Neural cell (in vitro differentiated cells): Measurements from ENCODE around the gene TGFBR2. TPM values are rescaled to one million over a fixed set of nuclear protein-coding genes. Genes with fewer than 3 reads are reported as not detected.

Source experiments
- H2AFZ ChIP-seq: fragments of 200-600, 300-800 bp; sonication (generic), shearing (Covaris generic); 2 replicates; pipeline ENCODE4 v1.6.0; 2014; ENCODE audit warnings: low read depth, mild to moderate bottlenecking, antibody characterized with exemption, low read length, moderate library complexity
- H3F3A ChIP-seq: fragments of 200-600 bp; shearing (Covaris generic); 2 replicates; pipeline ENCODE4 v1.6.1; 2016; ENCODE audit warnings: mild to moderate bottlenecking, moderate library complexity, mixed read lengths, antibody characterized with exemption, low read length; ENCODE audit not compliant: insufficient read depth, poor library complexity, severe bottlenecking
- H3K27ac ChIP-seq: fragments of 200-600, 300-800 bp; sonication (generic), shearing (Covaris generic); 2 replicates; pipeline ENCODE4 v1.5.1; 2014; ENCODE audit warnings: mild to moderate bottlenecking, low read length, moderate library complexity
- H3K27me3 ChIP-seq: fragments of 300-800, 200-600 bp; sonication (generic), shearing (Covaris generic); 2 replicates; pipeline ENCODE4 v1.6.0; 2014; ENCODE audit warnings: mild to moderate bottlenecking, low read depth, low read length, moderate library complexity; ENCODE audit not compliant: insufficient read depth
- H3K36me3 ChIP-seq: fragments of 300-800, 200-600 bp; sonication (generic), shearing (Covaris generic); 2 replicates; pipeline ENCODE4 v1.5.1; 2014; ENCODE audit warnings: mild to moderate bottlenecking, antibody characterized with exemption, low read length, moderate library complexity; ENCODE audit not compliant: insufficient read depth
- H3K4me2 ChIP-seq: fragments of 300-800, 200-600 bp; sonication (generic), shearing (Covaris generic); 2 replicates; pipeline ENCODE4 v1.6.0; 2014; ENCODE audit warnings: mild to moderate bottlenecking, low read length
- H3K4me3 ChIP-seq: fragments of 300-800, 200-600 bp; sonication (generic), shearing (Covaris generic); 2 replicates; pipeline ENCODE4 v1.5.1; 2014; ENCODE audit warnings: mild to moderate bottlenecking, low read length, moderate library complexity
- H3K79me2 ChIP-seq: fragments of 200-600 bp; shearing (Covaris generic); replicated peaks from 2 replicates; pipeline ENCODE4 v1.6.0; 2014; ENCODE audit warnings: mild to moderate bottlenecking, low read length, moderate library complexity; ENCODE audit not compliant: insufficient read depth
- H3K9ac ChIP-seq: fragments of 300-800, 200-600 bp; sonication (generic), shearing (Covaris generic); 2 replicates; pipeline ENCODE4 v1.6.1; 2016; ENCODE audit warnings: mild to moderate bottlenecking, low read length, mixed read lengths
- H3K9me2 ChIP-seq: fragments of 200-600 bp; shearing (Covaris generic); 2 replicates; pipeline ENCODE4 v1.6.1; 2016; ENCODE audit warnings: mild to moderate bottlenecking, low read length, mixed read lengths; ENCODE audit not compliant: insufficient read depth
- H3K9me3 ChIP-seq: fragments of 200-600, 300-800 bp; sonication (generic), shearing (Covaris generic); 2 replicates; pipeline ENCODE4 v1.6.1; 2016; ENCODE audit warnings: mild to moderate bottlenecking, mixed run types, low read length, moderate library complexity, mixed read lengths
- H4K20me1 ChIP-seq: fragments of 200-600 bp; shearing (Covaris generic); 2 replicates; pipeline ENCODE4 v1.6.1; 2016; ENCODE audit warnings: mild to moderate bottlenecking, mixed run types; ENCODE audit not compliant: insufficient read depth
- EP300 ChIP-seq: fragments of 450-650 bp; conservative IDR thresholded peaks from 2 replicates; pipeline ENCODE4 v1.6.1; 2014; ENCODE audit warnings: antibody characterized with exemption, mild to moderate bottlenecking, moderate library complexity; ENCODE audit not compliant: poor library complexity, severe bottlenecking
- EZH2 ChIP-seq: fragments of 200-600, 300-800 bp; shearing (Covaris generic), sonication (generic); IDR thresholded peaks from 2 replicates; pipeline ENCODE4 v1.6.1; 2014; ENCODE audit warnings: antibody characterized with exemption, low read length, borderline replicate concordance, mild to moderate bottlenecking; ENCODE audit not compliant: insufficient read depth, poor library complexity, severe bottlenecking
- MXI1 ChIP-seq: fragments of 450-650 bp; conservative IDR thresholded peaks from 2 replicates; pipeline ENCODE4 v1.6.1; 2014; ENCODE audit warnings: antibody characterized with exemption, mild to moderate bottlenecking; ENCODE audit not compliant: poor library complexity, severe bottlenecking
- POLR2AphosphoS5 ChIP-seq: IDR thresholded peaks from 2 replicates; pipeline ENCODE4 v1.6.1; 2012
- RAD21 ChIP-seq: fragments of 450-650 bp; conservative IDR thresholded peaks from 2 replicates; pipeline ENCODE4 v1.6.1; 2014; ENCODE audit warnings: antibody characterized with exemption, mild to moderate bottlenecking, moderate library complexity
- SMC3 ChIP-seq: fragments of 450-650 bp; conservative IDR thresholded peaks from 2 replicates; pipeline ENCODE4 v1.6.1; 2014; ENCODE audit warnings: antibody characterized with exemption, mild to moderate bottlenecking, moderate library complexity; ENCODE audit not compliant: poor library complexity
- TAF1 ChIP-seq: IDR thresholded peaks from 2 replicates; pipeline ENCODE4 v1.6.1; 2012; ENCODE audit warnings: low read depth
- polyA plus RNA-seq: library from polyadenylated mRNA; depleted of rRNA; stranded (reverse); fragments of >200 nt; gene quantifications from 2 replicates; pipeline ENCODE4 v1.2.3, GENCODE V29; 2014
- TF ChIP-seq, protein P1 (sequence below): fragments of 450-650 bp; IDR thresholded peaks from 2 replicates; pipeline ENCODE4 v1.5.1; 2014; ENCODE audit warnings: antibody characterized with exemption, mild to moderate bottlenecking, moderate library complexity; ENCODE audit not compliant: poor library complexity, severe bottlenecking
- TF ChIP-seq, protein P2 (sequence below): IDR thresholded peaks from 2 replicates; pipeline ENCODE4 v1.6.1; 2012; ENCODE audit warnings: borderline replicate concordance

TGFBR2 gene
- polyA plus RNA-seq, 1 donor from 2014 or later, result not detected

DNA sequence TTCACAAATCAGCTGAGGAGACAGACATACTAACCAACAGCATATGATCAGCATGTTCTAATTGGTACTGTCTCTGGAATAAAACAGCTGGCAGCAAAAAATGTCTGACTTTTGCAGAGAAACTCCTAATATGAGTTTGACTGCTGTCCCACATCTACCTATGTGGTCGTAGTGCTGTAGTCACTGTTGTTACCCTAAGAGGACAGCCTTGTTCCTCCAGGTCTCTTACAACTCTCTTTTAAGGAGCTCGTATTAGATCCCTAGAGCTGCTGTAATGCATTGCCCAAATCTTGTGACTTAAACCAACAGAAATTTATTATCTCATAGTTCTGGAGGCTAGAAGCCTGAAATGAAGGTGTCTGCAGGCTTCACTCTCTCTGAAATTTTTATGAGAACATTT is 92.1 kb downstream of the TGFBR2 start:
- H3K9me2 ChIP-seq, result no peaks in the 10 kb centered on the region
- H3K4me2 ChIP-seq, result no peak overlapping the region
- no peak overlapping the region for H3K4me3 ChIP-seq

DNA sequence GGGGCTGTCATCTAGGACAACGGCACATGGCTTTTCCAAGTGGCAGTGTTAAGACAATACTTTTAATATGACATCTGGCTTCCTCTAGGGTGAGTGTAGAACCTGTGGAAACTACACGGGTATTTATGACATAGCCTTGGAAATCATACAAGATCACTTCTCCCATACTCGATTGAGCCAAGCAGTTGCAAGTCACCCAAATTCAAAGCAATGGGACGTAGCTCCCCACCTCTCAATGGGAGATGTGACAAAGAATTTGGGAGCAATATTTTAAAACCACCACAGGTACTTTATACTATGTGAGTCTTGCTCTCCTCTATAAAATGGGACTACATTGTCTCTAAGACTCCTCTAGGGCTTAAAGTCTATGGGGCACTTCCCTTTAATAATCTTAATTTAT is 93.5 kb downstream of the TGFBR2 start:
- no peaks in the 10 kb centered on the region for H4K20me1 ChIP-seq
- TF ChIP-seq EZH2 (no peak), POLR2AphosphoS5 (no peak), SMC3 (no peak), EP300 (no peak), MXI1 (no peak), RAD21 (no peak), TAF1 (no peak)
- TF ChIP-seq, protein P1, sequence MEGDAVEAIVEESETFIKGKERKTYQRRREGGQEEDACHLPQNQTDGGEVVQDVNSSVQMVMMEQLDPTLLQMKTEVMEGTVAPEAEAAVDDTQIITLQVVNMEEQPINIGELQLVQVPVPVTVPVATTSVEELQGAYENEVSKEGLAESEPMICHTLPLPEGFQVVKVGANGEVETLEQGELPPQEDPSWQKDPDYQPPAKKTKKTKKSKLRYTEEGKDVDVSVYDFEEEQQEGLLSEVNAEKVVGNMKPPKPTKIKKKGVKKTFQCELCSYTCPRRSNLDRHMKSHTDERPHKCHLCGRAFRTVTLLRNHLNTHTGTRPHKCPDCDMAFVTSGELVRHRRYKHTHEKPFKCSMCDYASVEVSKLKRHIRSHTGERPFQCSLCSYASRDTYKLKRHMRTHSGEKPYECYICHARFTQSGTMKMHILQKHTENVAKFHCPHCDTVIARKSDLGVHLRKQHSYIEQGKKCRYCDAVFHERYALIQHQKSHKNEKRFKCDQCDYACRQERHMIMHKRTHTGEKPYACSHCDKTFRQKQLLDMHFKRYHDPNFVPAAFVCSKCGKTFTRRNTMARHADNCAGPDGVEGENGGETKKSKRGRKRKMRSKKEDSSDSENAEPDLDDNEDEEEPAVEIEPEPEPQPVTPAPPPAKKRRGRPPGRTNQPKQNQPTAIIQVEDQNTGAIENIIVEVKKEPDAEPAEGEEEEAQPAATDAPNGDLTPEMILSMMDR, result no peak
- TF ChIP-seq, protein P2, sequence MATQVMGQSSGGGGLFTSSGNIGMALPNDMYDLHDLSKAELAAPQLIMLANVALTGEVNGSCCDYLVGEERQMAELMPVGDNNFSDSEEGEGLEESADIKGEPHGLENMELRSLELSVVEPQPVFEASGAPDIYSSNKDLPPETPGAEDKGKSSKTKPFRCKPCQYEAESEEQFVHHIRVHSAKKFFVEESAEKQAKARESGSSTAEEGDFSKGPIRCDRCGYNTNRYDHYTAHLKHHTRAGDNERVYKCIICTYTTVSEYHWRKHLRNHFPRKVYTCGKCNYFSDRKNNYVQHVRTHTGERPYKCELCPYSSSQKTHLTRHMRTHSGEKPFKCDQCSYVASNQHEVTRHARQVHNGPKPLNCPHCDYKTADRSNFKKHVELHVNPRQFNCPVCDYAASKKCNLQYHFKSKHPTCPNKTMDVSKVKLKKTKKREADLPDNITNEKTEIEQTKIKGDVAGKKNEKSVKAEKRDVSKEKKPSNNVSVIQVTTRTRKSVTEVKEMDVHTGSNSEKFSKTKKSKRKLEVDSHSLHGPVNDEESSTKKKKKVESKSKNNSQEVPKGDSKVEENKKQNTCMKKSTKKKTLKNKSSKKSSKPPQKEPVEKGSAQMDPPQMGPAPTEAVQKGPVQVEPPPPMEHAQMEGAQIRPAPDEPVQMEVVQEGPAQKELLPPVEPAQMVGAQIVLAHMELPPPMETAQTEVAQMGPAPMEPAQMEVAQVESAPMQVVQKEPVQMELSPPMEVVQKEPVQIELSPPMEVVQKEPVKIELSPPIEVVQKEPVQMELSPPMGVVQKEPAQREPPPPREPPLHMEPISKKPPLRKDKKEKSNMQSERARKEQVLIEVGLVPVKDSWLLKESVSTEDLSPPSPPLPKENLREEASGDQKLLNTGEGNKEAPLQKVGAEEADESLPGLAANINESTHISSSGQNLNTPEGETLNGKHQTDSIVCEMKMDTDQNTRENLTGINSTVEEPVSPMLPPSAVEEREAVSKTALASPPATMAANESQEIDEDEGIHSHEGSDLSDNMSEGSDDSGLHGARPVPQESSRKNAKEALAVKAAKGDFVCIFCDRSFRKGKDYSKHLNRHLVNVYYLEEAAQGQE, result no peak

More for the DNA sequence above, 92.1 kb downstream of the TGFBR2 start:
- Histone ChIP-seq H3K27ac (no peak overlapping the region), H3K36me3 (no peaks in the 10 kb centered on the region), H4K20me1 (no peaks in the 10 kb centered on the region), H3K9ac (no peak overlapping the region), H3K79me2 (no peaks in the 10 kb centered on the region), H3K9me3 (no peaks in the 10 kb centered on the region), H3K27me3 (no peaks in the 10 kb centered on the region), H2AFZ (no peak overlapping the region), H3F3A (no peaks in the 10 kb centered on the region)
- TF ChIP-seq SMC3 (no peak), TAF1 (no peak), MXI1 (no peak), EZH2 (no peak), EP300 (no peak), POLR2AphosphoS5 (no peak), RAD21 (no peak)
- TF ChIP-seq, protein P1, result no peak
- TF ChIP-seq, protein P2, result no peak

More for the DNA sequence above, 93.5 kb downstream of the TGFBR2 start:
- H3K9me2 ChIP-seq, result no peaks in the 10 kb centered on the region
- H3K27me3 ChIP-seq, result no peaks in the 10 kb centered on the region
- no peak overlapping the region for H2AFZ ChIP-seq
- H3K9ac ChIP-seq, result no peak overlapping the region
- no peaks in the 10 kb centered on the region for H3K9me3 ChIP-seq
- no peak overlapping the region for H3K27ac ChIP-seq
- H3K79me2 ChIP-seq, result no peaks in the 10 kb centered on the region
- no peak overlapping the region for H3K4me3 ChIP-seq
- no peaks in the 10 kb centered on the region for H3F3A ChIP-seq
- H3K4me2 ChIP-seq, result no peak overlapping the region
- no peaks in the 10 kb centered on the region for H3K36me3 ChIP-seq
